AG08396 (cell line): ENCODE measurements around the gene ZNF789.

Experiments used
- DNase-seq: peaks from one replicate; pipeline ENCODE4 v3.0.0; 2012; ENCODE audit warnings: low spot score, mixed read lengths

Gene ZNF789

GRCh38 chr7:99504603-99505323, 32.1 kb downstream of the ZNF789 start, which contains the start of gene ZKSCAN5:
Gene ZKSCAN5, plus strand, starts transcription at chr7:99504662. Its CDS starts 1,383 bp downstream, at chr7:99506045.
- DNase-seq = peak; percentile 94

- no peak for DNase-seq
Observed at GRCh38 chr7:99505324-99505662, 32.6 kb downstream of the ZNF789 start.

- DNase-seq = no peak
Observed at GRCh38 chr7:99514050-99514449, 41.4 kb downstream of the ZNF789 start.

GRCh38 chr7:99521399-99521798, 48.7 kb downstream of the ZNF789 start:
- DNase-seq = no peak

GRCh38 chr7:99525713-99526440, 53.2 kb downstream of the ZNF789 start:
- no peak for DNase-seq

- no peak for DNase-seq
Observed at GRCh38 chr7:99531354-99531765, 58.7 kb downstream of the ZNF789 start.

GRCh38 chr7:99535667-99536066, 63.0 kb downstream of the ZNF789 start:
- DNase-seq = no peak
